Measurements from ENCODE around the gene OTULIN.

OTULIN gene

GRCh38 chr5:14720236-14720923 is 55.9 kb downstream of the OTULIN start:
- DNase-seq = no peak

DNA sequence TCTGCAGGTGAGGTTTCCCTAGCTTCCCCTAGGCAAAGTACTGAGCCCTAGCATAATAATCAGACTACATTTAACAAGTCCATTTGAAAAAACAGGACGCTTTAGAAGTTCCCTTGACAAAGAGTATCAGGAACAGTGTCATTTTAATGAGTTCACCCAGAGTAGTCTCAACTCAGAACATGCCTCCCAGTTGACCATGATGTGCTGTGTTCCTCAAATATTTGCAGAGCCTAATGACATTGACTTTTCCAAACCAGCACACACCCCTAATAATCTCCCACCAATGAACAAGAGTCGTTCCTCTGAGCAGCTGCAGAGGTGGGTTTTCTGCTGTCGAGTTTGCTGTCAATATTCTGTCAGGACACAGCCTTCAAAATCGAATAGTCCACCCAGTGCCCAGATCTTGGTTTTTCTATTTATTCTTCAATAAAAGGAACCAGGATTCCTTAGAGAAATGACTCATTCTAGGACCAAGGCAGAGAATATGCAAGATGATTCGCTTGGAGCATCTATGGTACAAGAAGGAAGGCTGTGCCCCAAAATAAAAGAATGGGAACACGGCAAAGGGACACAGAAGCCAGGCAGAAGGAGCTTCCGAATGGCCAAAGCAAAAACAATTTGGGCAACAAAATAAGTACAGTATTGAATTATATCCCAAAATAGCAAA is 57.6 kb downstream of the OTULIN start:
- no peak for DNase-seq

- DNase-seq = no peak
Observed at GRCh38 chr5:14722923-14723322, 58.4 kb downstream of the OTULIN start.

GRCh38 chr5:14723701-14724132 is 59.2 kb downstream of the OTULIN start:
- no peak for DNase-seq

- DNase-seq = no peak
Observed at GRCh38 chr5:14724633-14725032, 60.1 kb downstream of the OTULIN start.

DNA sequence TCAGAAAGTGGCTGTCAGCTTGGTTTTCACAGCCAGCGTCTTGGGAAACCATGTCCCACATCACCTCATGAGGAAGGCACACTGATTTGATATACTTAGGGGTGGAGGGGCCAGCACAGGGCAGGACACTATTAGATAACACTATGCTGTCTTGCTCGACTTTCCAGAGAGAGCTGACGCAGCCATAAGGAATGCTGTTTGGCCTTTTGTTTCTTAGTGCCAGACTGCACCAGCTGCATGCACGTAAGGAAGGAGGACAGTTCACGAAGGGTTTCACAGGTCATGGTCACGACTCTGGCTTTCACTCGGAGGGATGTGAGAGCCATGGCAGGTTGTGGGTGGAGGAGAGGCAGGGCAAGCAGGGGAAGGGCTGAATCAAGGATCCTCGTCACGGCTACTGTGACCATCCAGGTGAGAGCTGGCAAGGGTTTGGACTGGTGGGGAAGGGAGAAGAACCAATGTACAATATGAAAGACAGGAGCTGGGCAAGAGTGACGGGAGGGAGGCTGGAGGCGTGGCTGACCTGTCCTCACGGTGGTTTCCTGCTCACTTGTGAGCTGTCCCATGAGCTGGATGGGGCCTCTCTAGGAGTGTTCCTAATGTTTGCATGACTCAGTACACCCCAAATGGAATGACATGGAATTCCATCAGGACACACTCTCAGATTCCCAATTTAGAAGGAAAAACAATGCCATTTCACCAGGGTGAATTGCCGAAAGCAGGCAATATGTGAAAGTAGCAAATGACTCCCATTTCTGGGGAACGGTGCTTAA is 61.7 kb downstream of the OTULIN start:
- DNase-seq = no peak

DNA sequence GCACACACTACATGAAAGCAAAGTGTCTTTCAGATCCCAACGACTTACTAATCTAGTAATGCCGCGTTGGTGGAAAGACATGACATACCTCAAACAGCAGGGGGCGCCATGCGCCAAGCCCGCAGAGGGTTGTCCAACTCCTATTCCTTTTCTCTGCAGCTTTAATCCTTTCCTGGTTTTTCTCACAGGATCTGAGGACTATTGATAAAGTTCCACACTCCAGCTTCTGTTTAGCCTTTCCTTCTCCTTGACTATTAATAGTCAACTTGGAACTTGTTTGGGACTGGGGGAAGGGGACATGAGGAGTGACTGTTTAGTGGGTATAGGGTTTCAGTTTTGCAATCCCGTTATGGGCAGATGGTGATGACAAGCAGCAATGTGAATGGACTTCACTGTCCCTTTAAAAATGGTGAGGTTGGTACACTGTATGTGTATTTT is 62.9 kb downstream of the OTULIN start:
- DNase-seq = peak in 53 of 56 donors; percentile 6 to 89 (median 70)

DNA sequence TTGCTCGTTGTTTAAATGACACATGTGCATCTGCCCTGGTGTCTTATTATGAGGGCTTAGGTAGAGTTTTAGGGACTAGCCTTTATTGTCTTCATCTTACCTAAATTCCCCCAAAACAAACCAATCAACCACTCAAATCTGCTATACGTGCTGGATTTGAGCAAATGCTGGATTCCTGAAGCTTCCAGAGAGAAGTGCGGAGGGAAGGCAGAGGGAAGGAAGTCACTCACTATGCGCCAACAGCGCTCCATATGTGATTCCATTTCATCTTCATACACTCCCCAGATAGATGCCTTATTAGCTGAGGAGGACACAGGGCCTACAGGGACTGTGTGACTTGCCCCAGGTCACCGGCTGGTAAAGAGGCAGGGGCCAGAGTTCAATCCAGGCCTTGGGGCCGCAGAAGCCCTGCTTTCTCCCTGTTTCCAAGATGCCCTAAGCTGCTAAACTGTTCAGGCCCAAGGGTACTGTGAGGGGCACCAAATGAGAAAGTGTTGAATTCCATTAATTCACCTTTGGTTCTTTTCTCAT is 63.5 kb downstream of the OTULIN start:
- DNase-seq = no peak

- DNase-seq = peak in 53 of 56 donors; percentile 16 to 89 (median 77)
Observed at GRCh38 chr5:14728459-14728938, 64.0 kb downstream of the OTULIN start.

GRCh38 chr5:14729448-14730385 is 65.2 kb downstream of the OTULIN start:
- DNase-seq = no peak

GRCh38 chr5:14730466-14730865 is 65.9 kb downstream of the OTULIN start:
- DNase-seq = no peak

GRCh38 chr5:14730881-14731280 is 66.4 kb downstream of the OTULIN start:
- no peak for DNase-seq

- DNase-seq = no peak
Observed at GRCh38 chr5:14732991-14733390, 68.5 kb downstream of the OTULIN start.

GRCh38 chr5:14733661-14734060 is 69.1 kb downstream of the OTULIN start:
- no peak for DNase-seq

- DNase-seq = no peak
Observed at GRCh38 chr5:14734396-14734795, 69.9 kb downstream of the OTULIN start.

DNA sequence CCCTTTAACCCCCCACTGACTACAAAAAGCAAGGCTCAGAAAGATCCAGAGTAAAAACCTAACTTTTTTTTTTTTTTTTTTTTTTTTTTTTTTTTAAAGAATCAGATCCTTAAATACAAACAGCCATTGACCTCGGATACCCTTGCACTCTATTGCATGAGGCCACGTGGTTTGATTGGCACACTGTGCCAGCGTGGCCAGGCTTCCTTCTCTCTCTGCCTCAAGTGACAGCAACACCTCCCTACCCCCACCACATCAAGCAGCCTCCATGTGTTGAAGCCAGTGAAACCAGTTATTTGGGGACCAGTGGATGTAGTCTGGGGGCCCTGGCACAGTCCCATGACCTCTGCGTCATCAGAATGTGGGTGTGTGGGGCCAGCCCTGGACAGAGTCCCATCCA is 71.4 kb downstream of the OTULIN start:
- peak in 3 of 56 donors; percentile 16 to 35 (median 32) for DNase-seq

GRCh38 chr5:14737291-14737690 is 72.8 kb downstream of the OTULIN start:
- DNase-seq = no peak

DNA sequence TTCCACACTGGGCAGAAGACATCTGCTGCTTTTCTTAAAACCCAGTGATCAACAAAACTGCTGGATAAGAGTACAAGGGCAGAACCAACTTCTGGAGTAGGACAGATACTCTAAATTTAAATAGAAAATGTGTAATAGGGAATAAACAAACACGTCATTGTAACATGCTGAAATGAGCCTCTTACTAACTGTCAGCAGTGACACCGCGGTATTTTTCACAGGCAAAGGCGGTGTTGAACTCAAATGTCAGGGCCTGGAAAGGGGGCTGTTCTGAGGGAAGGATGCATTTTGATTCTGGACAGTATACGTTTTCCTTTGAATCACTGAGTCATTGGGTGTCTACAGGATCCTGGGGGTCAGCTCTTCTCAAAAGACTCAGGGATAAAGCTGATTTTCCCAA is 73.5 kb downstream of the OTULIN start:
- DNase-seq = no peak

DNA sequence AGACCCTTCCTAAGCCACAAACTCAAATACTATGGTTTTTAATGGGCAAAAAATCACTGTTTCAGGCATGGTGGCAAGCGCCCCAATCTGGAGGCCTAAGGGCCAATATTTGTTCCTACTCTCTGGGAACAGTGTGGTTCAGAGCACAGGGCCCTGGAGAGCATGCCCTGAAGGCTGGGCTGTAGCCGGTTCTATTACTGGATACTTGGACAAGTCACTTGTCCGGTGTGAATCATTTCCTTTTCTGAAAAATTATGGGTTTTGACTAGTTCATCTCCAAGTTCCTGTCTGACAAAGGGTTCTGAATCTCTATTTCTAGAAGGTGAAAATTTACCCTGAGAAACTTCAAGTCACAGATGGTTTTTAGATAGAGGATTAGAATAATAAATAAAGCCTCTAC is 75.0 kb downstream of the OTULIN start:
- DNase-seq = no peak

GRCh38 chr5:14739981-14740380 is 75.5 kb downstream of the OTULIN start:
- DNase-seq = no peak

GRCh38 chr5:14741131-14741530 is 76.6 kb downstream of the OTULIN start:
- DNase-seq = no peak

Data from nucleus accumbens (tissue), 56 donors.